ENCODE measurements around the gene DDHD1.
"Not testable (repeated sequence)": the region's sequence is repeated elsewhere in the genome, so short reads cannot be mapped to it uniquely, and the experiment has no call there.

The DDHD1 gene

GRCh38 chr14:53152887-53153701 lies at the start of gene DDHD1:
DDHD1 (minus strand) TSS chr14:53153323; CDS start chr14:53153098, 225 bp downstream.
- peak; percentile 89 for DNase-seq

- DNase-seq = no peak
Observed at GRCh38 chr14:53195949-53196348, 42.8 kb upstream of the DDHD1 start.

- DNase-seq = no peak
Observed at GRCh38 chr14:53193193-53193592, 40.1 kb upstream of the DDHD1 start.

GRCh38 chr14:53192052-53192760 lies 39.1 kb upstream of the DDHD1 start:
- no peak for DNase-seq

GRCh38 chr14:53190938-53191337 lies 37.8 kb upstream of the DDHD1 start:
- no peak for DNase-seq

- no peak for DNase-seq
Observed at GRCh38 chr14:53187921-53188463, 34.9 kb upstream of the DDHD1 start.

GRCh38 chr14:53186532-53186931 lies 33.4 kb upstream of the DDHD1 start:
- no peak for DNase-seq

GRCh38 chr14:53183611-53184010 lies 30.5 kb upstream of the DDHD1 start:
- DNase-seq = no peak

GRCh38 chr14:53183056-53183455 lies 29.9 kb upstream of the DDHD1 start:
- DNase-seq = no peak

- DNase-seq = not testable (repeated sequence)
Observed at GRCh38 chr14:53181463-53182081, 28.4 kb upstream of the DDHD1 start.

GRCh38 chr14:53180272-53181221 lies 27.4 kb upstream of the DDHD1 start:
- peak; percentile 21 for DNase-seq

- not testable (repeated sequence) for DNase-seq
Observed at GRCh38 chr14:53179486-53180005, 26.4 kb upstream of the DDHD1 start.

GRCh38 chr14:53175375-53175774 lies 22.3 kb upstream of the DDHD1 start:
- DNase-seq = no peak

GRCh38 chr14:53174918-53175317 lies 21.8 kb upstream of the DDHD1 start:
- no peak for DNase-seq

- DNase-seq = no peak
Observed at GRCh38 chr14:53168786-53169185, 15.7 kb upstream of the DDHD1 start.

GRCh38 chr14:53167602-53168328 lies 14.6 kb upstream of the DDHD1 start:
- DNase-seq = no peak

GRCh38 chr14:53161758-53162435 lies 8.8 kb upstream of the DDHD1 start:
- no peak for DNase-seq

GRCh38 chr14:53156238-53156637 lies 3.1 kb upstream of the DDHD1 start:
- no peak for DNase-seq

- DNase-seq = no peak
Observed at GRCh38 chr14:53153702-53154112, 584 bp upstream of the DDHD1 start.

- DNase-seq = peak; percentile 65
Observed at GRCh38 chr14:53152184-53152886, 788 bp downstream of the DDHD1 start.

Data from CD4-positive, alpha-beta T cell treated with Interleukin-15 for 1 hour (primary cell).